ENCODE measurements around the gene BACE1-AS. TPM values are rescaled to one million over a fixed set of nuclear protein-coding genes. Genes with fewer than 3 reads are reported as not detected.

Gene BACE1-AS
- total and polyA plus RNA-seq, 2 experiments from 2014 or later: 10.6 to 19.6 TPM

GRCh38 chr11:117295438-117296137, 4.4 kb downstream of the BACE1-AS start:
- no peak for TF ChIP-seq POLR2AphosphoS5 (IDR thresholded peaks at IDR 0.05; ENCODE audit: low read depth)
- TF ChIP-seq EZH2phosphoT487 (IDR thresholded peaks at IDR 0.05; ENCODE audit: unreplicated experiment): no peak
- no peak for TF ChIP-seq CTCF (conservative IDR thresholded peaks at IDR 0.05; ENCODE audit: low read depth in 2 of 2)
- TF ChIP-seq CREB1 (CRISPR knock-in tag; IDR thresholded peaks at IDR 0.05; ENCODE audit: low read depth): no peak
- no peak for TF ChIP-seq NANOG (IDR thresholded peaks at IDR 0.05; ENCODE audit: borderline replicate concordance)
- no peak for TF ChIP-seq EZH2 (IDR thresholded peaks at IDR 0.05; ENCODE audit: low read depth, unreplicated experiment)
- TF ChIP-seq, protein P1, sequence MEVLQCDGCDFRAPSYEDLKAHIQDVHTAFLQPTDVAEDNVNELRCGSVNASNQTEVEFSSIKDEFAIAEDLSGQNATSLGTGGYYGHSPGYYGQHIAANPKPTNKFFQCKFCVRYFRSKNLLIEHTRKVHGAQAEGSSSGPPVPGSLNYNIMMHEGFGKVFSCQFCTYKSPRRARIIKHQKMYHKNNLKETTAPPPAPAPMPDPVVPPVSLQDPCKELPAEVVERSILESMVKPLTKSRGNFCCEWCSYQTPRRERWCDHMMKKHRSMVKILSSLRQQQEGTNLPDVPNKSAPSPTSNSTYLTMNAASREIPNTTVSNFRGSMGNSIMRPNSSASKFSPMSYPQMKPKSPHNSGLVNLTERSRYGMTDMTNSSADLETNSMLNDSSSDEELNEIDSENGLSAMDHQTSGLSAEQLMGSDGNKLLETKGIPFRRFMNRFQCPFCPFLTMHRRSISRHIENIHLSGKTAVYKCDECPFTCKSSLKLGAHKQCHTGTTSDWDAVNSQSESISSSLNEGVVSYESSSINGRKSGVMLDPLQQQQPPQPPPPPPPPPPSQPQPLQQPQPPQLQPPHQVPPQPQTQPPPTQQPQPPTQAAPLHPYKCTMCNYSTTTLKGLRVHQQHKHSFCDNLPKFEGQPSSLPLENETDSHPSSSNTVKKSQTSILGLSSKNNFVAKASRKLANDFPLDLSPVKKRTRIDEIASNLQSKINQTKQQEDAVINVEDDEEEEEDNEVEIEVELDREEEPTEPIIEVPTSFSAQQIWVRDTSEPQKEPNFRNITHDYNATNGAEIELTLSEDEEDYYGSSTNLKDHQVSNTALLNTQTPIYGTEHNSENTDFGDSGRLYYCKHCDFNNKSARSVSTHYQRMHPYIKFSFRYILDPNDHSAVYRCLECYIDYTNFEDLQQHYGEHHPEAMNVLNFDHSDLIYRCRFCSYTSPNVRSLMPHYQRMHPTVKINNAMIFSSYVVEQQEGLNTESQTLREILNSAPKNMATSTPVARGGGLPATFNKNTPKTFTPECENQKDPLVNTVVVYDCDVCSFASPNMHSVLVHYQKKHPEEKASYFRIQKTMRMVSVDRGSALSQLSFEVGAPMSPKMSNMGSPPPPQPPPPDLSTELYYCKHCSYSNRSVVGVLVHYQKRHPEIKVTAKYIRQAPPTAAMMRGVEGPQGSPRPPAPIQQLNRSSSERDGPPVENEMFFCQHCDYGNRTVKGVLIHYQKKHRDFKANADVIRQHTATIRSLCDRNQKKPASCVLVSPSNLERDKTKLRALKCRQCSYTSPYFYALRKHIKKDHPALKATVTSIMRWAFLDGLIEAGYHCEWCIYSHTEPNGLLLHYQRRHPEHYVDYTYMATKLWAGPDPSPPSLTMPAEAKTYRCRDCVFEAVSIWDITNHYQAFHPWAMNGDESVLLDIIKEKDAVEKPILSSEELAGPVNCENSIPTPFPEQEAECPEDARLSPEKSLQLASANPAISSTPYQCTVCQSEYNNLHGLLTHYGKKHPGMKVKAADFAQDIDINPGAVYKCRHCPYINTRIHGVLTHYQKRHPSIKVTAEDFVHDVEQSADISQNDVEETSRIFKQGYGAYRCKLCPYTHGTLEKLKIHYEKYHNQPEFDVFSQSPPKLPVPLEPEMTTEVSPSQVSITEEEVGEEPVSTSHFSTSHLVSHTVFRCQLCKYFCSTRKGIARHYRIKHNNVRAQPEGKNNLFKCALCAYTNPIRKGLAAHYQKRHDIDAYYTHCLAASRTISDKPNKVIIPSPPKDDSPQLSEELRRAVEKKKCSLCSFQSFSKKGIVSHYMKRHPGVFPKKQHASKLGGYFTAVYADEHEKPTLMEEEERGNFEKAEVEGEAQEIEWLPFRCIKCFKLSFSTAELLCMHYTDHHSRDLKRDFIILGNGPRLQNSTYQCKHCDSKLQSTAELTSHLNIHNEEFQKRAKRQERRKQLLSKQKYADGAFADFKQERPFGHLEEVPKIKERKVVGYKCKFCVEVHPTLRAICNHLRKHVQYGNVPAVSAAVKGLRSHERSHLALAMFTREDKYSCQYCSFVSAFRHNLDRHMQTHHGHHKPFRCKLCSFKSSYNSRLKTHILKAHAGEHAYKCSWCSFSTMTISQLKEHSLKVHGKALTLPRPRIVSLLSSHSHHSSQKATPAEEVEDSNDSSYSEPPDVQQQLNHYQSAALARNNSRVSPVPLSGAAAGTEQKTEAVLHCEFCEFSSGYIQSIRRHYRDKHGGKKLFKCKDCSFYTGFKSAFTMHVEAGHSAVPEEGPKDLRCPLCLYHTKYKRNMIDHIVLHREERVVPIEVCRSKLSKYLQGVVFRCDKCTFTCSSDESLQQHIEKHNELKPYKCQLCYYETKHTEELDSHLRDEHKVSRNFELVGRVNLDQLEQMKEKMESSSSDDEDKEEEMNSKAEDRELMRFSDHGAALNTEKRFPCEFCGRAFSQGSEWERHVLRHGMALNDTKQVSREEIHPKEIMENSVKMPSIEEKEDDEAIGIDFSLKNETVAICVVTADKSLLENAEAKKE (CRISPR knock-in tag; IDR thresholded peaks at IDR 0.05): no peak
- TF ChIP-seq ZNF331 (CRISPR knock-in tag; IDR thresholded peaks at IDR 0.05; ENCODE audit: low read depth): no peak
- no peak for TF ChIP-seq STAT1 (IDR thresholded peaks at IDR 0.05; ENCODE audit: unreplicated experiment)
- TF ChIP-seq, protein P2, sequence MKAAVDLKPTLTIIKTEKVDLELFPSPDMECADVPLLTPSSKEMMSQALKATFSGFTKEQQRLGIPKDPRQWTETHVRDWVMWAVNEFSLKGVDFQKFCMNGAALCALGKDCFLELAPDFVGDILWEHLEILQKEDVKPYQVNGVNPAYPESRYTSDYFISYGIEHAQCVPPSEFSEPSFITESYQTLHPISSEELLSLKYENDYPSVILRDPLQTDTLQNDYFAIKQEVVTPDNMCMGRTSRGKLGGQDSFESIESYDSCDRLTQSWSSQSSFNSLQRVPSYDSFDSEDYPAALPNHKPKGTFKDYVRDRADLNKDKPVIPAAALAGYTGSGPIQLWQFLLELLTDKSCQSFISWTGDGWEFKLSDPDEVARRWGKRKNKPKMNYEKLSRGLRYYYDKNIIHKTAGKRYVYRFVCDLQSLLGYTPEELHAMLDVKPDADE (IDR thresholded peaks at IDR 0.05): no peak
- no peak overlapping the region for H3K27ac Mint-ChIP-seq
- H3K4me3 Mint-ChIP-seq: no peak overlapping the region
- Histone ChIP-seq H3K4me3 (no peak overlapping the region), H4K20me1 (replicated peaks; ENCODE audit: insufficient read depth) (no peaks in the 10 kb centered on the region; the same call in 1 of the 2 replicates), H3K27me3 (ENCODE audit: insufficient read depth) (no peaks in the 10 kb centered on the region), H3K36me3 (ENCODE audit: insufficient read depth) (no peaks in the 10 kb centered on the region), H3K79me2 (replicated peaks; ENCODE audit: insufficient read depth) (no peaks in the 10 kb centered on the region), H3K4me1 (ENCODE audit: insufficient read depth) (peaks cover 12% of the 10 kb centered on the region; the same call in 1 of the 2 replicates), H3F3A (replicated peaks; ENCODE audit: low read depth) (no peaks in the 10 kb centered on the region), H2AFZ (no peak overlapping the region), H3K27ac (ENCODE audit: low read depth) (no peak overlapping the region), H3K9me2 (ENCODE audit: insufficient read depth) (no peaks in the 10 kb centered on the region), H3K4me2 (no peak overlapping the region)
- peaks cover 14% of the 10 kb centered on the region for H3K4me1 Mint-ChIP-seq
- peaks cover 6% of the 10 kb centered on the region for H3K36me3 Mint-ChIP-seq (ENCODE audit: low read depth)
- no peaks in the 10 kb centered on the region for H3K9me3 Mint-ChIP-seq
- ATAC-seq (no peak), DNase-seq (ENCODE audit: low spot score) (no peak)
- peaks cover 17% of the 10 kb centered on the region for H3K27me3 Mint-ChIP-seq (ENCODE audit: insufficient read depth, low read depth, poor library complexity)
